Activated CD8-positive, alpha-beta memory T cell treated with anti-CD3 and anti-CD28 coated beads for 48 hours (primary cell): ENCODE data around the gene CD74.
A peak's percentile ranks its signal among the peaks of the same experiment; 100 is the strongest.
"Not testable (repeated sequence)": the region's sequence is repeated elsewhere in the genome, so short reads cannot be mapped to it uniquely, and the experiment has no call there.

Experiments used
- DNase-seq, 3 experiments: peaks; one replicate each; pipeline ENCODE4 v3.0.0-alpha.2; 2020; ENCODE audit warnings: low read depth in 2 of 3, low spot score in 2 of 3

CD74 gene

DNA sequence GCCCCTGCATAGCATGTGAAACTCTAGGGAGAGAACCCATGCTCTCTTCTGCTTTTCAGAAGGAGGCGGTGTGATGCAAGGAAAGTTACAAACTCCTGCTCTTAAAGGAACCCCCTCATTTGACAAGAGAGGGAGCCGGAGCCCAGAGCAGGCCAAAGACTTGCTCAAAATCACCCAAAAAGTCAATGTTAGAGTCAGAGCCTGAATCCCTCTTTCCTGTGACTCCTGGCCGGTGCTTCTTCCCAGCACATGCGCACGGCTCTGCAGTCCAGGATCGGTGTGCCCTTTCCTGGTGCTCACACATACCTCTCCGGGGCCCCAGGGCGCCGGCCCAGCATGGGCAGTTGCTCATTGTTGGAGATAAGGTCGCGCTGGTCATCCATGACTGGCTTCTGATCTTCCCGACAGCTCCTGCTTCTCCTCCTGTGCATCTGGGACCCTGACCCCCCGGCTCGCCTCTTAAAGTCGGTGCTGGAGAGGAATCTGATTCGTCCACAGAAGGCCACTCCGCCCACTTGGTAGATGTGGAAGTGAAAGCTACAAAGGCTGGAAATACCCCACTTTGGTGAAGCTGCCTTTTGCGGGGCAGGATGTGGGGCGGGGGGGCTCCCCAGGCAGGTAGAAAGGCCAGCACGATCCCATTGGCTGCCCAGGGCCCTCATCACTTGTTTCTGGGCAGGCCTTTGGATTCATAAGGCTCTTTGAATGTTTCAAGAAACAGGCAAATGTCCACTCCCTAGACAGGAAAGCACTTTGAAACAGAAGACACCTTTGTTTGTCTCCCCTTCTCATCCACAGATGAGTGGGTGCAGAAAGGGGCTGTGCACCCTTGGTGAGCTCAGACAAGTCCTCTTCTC is at the start of gene CD74:
Gene CD74, minus strand, starts transcription at position 592 of the 857 bp plus-strand sequence. Its CDS starts 161 bp downstream, at position 431.
- peak; percentile 68 to 82 (median 68) for DNase-seq

DNA sequence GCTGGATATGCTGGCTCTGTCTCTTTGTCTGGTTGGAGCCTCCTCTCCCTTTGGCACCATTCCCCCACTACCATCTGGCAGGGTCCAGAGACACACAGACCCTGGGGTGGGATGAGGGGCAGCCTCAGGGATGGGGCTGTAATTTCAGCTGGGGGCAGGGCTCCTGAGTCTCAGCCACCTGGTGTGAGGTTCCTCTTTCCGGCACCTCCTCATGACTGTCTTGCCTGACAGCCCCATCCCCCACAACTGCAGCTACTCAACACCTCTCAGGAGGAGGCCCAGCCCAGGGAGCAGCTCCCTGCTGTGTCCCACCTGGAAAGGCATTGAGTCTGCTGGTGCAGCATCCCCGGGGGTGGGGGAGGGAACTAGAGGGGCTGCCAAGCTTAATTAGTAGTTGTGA is 48.5 kb upstream of the CD74 start:
- DNase-seq: no peak

DNA sequence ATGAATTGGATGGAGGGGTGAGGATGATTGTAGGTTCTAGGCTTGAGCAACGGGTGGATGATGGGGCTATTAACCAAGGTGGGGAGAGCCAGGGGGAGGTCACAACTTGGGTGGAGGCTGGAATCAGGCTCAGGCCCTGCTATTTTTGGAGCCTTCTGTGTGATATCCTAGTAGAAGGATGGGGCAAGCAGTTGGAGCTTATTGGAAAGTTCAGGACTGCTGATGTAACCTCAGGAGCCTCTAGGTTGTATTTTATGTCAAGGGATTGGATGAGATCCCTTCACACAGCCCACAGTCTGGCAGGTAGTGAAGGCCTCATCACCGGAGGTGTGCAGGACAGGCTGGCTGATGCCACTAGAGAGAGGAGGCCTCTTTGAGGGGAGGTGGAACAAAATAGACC is 48.1 kb upstream of the CD74 start:
- no peak for DNase-seq

DNA sequence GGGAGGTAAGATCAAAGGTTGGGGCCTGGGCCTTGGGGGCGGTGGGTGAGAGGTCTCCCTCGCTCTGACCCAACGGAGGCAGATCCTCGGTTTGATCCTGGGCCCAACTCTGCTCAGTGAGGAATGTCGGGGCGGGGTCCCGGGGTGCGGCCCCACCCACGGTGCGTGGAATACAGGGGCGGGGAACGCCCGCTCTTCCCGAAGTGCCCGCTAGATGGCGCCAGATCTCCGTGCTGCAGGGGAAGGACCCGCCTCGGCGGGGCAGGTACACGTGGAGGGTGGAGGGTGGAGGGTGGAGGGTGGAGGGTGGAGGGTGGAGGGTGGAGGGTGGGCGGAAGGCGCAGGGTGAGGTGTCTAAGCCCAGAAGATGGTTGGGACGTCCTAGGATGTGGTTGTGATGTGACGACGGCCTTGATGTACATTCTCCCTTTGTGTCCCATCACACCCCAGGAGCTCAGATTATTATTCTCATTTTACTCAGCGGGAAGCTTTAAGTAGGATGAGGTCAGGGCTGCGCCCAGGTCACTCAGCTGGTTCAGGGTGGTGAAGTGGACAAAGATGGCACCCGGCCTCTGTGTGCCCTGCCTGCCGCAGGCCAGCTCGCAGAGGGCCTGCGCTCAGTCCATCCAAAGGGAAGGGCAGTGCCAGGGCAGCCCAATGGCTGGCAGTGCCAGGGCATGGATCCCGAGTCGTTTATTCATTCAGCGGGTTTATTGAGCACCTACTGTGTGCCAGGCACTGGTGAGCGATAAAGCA is 46.3 kb upstream of the CD74 start:
- DNase-seq: peak; percentile 66 to 96 (median 94)

DNA sequence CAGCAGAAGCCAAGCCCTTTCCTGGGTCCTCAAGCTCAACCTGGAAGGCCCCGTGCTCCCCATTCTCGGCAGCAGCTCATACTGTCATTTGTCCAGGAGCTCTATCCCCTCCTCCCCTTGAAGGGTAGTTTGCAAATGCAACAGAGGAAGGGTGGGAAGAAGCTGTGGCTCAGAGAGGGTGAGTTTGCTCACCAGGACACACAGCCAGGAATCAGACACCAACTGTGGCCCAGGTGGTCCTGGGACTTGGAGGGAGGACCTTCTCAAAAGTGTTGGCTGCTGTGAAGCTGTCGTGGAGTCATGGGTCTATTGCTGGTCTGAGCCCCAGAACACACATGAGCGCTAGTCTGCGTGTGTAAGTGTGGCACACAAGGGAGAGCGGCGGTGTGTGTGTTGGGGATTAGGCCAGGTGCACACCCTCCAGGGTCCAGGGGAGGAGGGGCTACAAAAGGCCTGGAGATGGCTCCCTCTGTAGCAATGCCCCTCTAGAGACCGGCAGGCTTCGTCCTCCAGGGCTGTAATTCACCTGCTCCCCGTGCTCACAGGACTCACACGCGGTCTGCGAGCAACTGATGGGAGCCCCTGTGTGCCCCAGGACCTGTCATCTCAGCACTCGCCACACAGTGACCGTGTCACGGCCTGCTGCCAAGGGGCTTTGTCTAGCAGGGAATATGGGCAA is 45.0 kb upstream of the CD74 start:
- DNase-seq: no peak

DNA sequence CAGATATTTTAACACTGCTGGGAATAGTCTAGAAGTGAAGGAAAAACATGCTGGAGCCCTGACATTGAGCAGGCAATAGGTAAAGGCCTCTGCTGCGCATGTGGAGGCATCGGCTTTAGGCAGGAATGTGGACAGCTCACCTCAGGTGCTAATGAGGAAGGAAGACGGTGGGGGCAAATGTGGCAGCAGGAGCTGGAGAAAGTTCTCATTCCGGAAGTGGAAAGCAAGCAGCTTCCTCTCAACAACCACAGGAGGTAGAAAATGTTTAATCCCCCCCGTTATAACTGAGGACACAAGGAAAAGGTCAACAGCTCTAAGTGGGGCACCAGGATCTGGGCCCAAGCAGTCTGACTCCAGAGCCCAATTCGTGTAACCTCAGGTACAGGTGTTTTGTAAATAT is 44.4 kb upstream of the CD74 start:
- no peak for DNase-seq

DNA sequence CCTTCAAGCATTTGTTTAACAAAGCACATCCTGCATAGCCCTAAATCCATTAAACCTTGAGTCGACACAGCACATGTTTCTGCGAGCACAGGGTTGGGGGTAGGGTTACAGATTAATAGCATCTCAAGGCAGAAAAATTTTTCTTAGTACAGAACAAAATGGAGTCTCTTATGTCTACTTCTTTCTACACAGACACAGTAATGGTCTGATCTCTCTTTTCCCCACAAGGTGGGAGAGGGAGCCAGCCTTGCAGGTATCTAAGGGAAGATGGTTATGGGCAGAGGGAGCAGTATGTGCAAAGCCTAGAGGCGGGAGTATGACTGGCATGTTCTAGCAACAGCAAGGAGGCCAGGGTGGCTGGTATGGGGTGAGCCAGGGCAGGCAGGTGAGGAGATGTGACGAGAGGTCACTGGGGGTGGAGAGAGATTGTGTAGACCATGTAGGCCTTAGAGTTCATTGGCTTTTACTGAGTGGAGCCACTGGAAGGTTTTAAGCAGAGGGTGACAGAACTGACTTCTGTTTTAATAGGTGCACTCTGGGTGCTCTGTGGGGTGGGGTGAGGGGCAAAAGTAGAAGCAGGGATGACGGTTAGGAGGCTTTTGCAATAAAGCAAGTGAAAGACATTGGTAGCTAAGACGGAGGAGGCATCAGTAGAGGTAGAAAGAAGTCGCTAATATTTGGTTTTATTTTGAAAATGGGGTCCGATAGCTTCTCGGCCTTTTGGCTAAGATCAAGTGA is 42.0 kb upstream of the CD74 start:
- DNase-seq: no peak

DNA sequence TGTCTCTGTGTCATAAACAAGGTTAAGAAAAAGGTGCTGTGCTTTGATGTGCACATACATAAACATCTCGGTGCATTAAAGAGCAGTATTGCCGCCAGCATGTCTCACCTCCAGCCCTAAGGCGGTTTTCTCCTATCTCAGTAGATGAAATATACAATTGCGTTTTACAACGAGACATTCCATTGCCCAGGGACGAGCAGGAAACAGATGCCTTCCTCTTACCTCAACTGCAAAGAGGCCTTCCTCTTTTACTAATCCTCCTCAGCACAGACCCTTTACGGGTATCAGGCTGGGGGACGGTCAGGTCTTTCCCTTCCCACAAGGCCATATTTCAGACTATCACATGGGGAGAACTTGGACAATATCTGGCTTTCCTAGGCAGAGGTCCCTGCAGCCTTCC is 41.3 kb upstream of the CD74 start:
- not testable (repeated sequence) for DNase-seq

DNA sequence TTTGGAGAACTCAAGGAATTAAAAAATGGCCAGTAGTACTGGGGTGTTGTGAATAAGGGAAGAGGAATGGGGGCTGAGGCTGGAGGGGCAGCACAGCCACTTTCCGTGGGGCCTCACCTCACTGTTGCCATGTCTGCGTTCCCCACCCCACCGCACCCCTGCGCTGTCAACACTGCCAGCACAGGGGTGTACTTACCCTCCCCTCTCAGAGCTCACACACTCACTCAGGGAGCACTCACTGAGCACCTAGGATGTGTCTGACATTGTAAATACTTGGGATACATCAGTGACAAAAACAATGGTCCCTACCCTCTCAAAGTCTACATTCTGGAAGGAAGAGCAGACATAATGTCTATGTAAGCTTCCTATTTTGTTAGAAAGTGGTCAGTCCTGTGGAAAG is 40.2 kb upstream of the CD74 start:
- no peak for DNase-seq

DNA sequence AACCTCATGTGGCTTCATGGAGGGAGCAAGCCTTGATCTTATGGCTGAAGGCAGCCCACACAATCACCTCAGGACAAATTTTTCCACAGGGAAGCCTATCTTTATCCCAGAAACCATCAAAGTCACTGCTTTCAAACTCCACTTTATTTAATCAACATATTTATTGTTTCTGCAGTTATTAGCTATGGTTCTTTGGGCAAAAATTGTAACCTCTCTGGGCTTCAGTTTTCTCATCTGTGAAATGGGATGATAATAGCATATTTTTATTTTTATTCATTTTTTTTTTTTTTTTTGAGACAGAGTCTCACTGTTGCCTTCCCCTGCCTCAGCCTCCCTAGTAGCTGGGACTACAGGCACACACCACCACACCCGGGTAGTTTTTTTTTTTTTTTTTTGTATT is 38.9 kb upstream of the CD74 start:
- no peak for DNase-seq

DNA sequence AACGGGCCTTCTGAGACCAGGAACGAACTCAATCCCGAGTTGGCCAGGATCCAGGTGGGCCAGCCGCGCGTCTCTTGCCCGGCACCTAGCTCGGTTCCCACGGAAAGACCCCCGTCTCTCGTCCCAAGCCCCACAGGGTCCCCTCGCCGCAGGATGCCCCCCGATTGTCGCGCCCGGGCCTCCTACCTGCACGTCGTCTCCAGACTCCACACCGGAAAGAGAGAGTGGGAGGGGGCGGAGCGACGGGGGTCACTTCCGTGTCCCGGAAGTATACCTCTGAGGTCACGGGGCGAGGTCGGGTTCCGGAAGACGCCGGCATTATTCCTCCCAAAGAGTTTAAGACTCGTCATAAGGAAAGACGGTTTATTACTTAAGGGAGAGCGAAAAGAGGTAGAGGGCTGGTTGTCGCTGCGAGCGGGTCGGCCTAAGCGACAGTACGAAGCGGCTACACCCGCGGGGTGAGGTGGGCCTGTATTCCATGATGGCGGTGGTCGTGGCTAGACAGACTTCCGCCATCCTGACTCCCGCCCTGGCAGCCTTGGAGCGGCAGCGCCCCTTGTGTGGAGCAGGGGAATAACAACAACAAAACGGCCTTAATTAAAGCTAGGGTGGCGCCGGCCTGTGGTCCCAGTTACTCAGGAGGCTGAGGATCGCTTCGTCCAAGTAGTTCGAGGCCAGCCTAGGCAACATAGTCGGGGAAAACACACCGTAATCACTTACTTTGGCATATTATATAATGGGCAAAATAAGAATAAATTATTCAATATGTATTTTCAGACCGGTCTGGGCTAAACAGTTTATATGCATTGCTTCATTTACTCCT is 37.0 kb upstream of the CD74 start, which contains the start of gene RPS14:
Gene RPS14, minus strand, starts transcription at position 223 of the 823 bp plus-strand sequence. CDS start 2,006 bp downstream, outside the sequence.
- DNase-seq: peak; percentile 83 to 90 (median 84)

DNA sequence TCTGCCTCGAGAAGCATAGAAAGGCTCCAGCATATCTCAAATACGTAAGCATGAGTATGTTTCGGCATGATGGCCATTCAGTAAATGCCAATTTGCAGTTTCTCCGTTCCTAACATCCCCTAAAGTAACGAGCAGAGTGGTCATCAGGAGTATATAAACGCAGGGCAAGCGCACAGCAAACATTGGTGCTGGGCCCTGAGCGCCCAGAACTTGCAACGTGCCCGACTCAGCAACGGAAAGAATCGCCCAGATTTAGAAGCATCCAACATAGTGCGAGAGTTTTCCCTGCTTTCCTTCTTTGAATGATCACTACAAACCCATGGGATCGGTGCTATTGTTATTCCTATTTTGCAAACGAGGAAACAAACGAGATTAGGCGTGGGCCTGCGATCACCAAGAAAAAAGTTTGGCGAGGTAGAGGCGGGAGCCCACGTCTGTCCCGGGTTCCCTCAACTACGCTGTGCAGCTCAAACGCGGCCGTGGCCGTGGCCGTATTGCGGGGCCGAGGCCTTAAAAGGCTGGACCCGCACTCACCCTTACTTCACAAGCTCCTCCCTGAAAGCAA is 36.3 kb upstream of the CD74 start:
- no peak for DNase-seq

DNA sequence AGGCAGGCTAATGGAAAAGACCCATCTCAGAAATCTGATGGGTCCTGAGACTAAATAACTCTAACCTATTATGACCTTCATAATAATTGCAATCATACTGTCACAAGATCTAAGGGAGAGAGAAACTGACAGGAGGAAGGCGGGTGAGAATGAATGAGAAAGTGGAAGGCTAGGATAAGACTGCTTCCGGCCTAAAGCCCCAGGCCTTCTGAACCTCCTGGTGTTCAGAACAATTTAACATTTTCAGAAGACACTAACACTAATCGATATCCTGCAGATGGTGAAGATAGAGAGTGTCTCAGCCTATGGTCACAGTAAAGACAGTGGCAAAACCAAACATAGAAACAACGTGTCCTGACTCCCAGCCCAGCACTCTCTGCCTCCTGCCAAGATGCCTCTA is 35.6 kb upstream of the CD74 start:
- DNase-seq: no peak

DNA sequence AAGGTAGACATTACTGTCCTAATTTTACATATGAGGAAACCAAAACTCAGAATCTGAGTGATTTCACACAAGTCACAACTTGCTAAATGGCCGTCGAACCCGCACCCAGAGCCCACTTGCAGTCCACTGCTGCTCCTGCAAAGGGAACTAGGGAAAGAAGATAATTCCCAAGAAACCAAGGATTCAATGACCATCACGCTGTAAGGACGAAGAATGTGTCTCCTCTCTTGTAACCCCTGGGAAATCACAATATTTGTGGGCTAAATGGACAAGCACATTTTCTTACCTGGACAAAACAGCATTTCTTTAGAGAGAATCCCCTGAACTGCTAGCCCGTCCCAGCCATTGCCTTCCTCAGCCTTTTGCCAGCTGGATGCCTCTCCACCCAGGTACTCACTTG is 34.5 kb upstream of the CD74 start:
- no peak for DNase-seq

DNA sequence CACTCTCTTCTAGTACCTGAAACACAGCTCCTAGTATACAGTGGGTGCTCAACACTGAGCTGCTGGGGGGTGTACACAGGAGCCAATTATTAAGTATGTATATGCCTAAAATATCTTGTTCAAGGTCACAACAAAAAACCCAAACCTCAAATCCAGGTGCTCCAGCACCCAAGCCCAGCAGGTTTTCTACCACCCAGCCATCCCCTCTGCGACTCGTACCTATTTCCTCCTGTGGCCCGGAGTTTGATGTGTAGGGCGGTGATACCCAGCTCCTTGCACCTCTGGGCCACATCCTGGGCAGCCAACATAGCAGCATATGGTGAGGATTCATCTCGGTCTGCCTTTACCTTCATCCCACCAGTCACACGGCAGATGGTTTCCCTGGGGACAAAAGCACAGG is 33.9 kb upstream of the CD74 start:
- DNase-seq: no peak

DNA sequence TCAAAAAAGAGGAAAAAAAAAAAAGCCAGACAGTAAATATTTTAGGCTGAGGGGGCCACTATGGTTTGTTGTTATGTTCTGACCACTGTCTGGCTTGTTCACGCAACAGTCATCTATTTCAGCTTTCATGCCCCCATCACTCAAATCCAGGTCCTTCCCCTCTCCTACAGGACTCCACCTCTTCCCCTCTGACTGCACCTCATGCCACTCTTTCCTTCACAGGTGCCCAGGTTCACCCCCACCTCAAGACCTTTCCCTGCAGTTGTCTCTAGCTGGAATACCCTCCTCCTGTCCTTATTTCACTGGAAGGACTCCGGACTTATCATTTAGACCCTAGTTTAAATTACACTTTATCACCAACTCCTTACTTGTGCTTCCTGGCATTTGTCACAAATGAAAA is 33.4 kb upstream of the CD74 start:
- no peak for DNase-seq

DNA sequence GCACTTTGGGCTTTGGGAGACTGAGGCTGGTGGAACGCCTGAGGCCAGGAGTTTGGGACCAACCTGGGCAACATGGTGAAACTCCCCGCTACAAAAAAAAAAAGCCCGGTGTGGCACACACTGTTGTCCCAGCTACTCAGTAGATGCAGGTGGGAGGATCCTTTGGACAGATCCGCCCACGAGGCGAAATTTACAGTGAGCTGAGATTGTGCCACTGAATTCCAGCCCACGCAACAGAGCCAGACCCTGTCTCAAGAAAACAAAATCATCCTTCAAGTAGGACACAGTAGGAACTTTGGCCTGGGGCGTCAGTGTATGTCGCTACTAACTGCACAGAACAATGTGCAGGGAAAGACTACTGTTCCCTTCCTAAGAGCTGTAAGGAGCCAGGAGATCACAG is 32.1 kb upstream of the CD74 start:
- no peak for DNase-seq

DNA sequence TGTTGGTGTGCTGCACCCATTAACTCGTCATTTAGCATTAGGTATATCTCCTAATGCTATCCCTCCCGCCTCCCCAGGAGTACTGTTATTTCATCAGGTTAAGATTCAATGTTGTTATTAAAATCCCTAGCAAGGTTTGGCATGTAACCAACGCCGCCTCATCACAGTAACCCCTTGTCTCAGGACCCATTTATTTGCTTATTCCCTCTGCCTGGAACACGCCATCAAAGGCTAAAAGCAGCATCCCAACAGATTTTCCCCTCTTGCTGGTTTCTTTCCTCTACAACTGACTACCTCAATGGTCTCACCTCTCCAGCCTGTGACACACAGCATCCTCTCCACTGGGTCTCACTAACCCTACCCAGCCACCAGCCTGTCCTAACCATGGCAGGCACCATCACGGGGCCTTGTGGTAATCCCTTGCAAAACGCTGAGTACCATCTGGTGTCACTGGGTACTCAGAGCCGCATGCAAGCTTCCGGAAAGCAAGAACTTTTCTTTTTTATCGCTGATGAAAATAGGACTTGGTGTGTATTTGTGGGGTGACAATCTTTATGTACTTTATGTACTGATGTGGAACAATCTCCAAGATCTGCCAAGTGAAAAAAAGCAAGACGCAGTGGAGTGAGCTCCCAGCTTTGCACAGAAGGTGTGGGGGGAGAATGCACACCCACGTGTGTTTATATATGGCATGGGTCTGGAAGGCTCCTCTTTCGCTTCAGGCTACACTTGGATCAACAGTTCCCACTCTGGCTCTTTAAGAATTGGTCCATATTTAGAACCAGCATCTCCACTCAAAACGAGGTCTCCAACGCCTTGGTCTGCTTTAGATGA is 30.7 kb upstream of the CD74 start:
- no peak for DNase-seq

DNA sequence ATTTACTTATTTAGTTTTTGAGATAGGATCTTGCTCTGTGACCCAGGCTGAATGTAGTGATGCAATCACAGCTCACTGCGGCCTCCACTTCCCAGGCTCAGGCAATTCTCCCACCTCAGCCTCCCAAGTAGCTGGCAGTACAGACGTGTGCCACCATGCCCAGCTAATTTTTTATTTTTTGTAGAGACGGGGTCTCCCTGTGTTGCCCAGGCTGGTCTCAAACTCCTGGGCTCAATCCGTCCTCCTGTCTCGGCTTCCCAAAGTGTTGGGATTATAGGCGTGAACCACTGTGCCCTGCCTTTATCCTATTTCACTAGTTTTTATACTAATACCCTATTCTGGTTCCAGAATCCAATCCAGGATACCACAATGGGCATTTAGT is 30.0 kb upstream of the CD74 start:
- no peak for DNase-seq
